Endothelial cell of umbilical vein (primary cell): ENCODE measurements around the gene C2orf76. TPM values are rescaled to one million over a fixed set of nuclear protein-coding genes. Genes with fewer than 3 reads are reported as not detected.
A peak's percentile ranks its signal among the peaks of the same experiment; 100 is the strongest.

Experiments
- Bru-seq: library from RNA; stranded (reverse); fragments of 400-500 nt; gene quantifications from one replicate; lab custom pipeline; 2021; lab: Mats Ljungman, UMichigan
- BruChase-seq, 2 experiments: library from RNA; stranded (reverse); fragments of 400-500 nt; gene quantifications; one replicate each; lab custom pipeline; 2021; lab: Mats Ljungman, UMichigan
- BruUV-seq: library from RNA; stranded (reverse); fragments of 400-500 nt; replicated peaks from 2 replicates; lab custom pipeline; 2021; lab: Mats Ljungman, UMichigan
- CTCF ChIA-PET: fragments of 300-600, 350-600 bp; sonication (Branson Sonifier 250); formaldehyde crosslinking; loops from one replicate; lab custom pipeline; 2021; ENCODE audit warnings: antibody characterized with exemption, inconsistent platforms; lab: Charles Lee
- POLR2A ChIA-PET: fragments of 300-600, 350-600 bp; sonication (Branson Sonifier 250); formaldehyde crosslinking; loops from one replicate; lab custom pipeline; 2021; ENCODE audit warnings: antibody characterized with exemption, inconsistent platforms; lab: Charles Lee
- DNase-seq: peaks from one replicate; pipeline ENCODE4 v3.0.0-alpha.2; 2011; ENCODE audit warnings: low read depth, low spot score
- FAIRE-seq: peaks from 2 replicates; lab custom pipeline; 2011; peaks lifted over from hg19 to GRCh38; lab: Jason Lieb, UNC
- H2AFZ ChIP-seq: 2 replicates; pipeline ENCODE4 v1.6.0; 2012; ENCODE audit warnings: low read depth, low read length, control low read depth, inconsistent platforms
- H3K27ac ChIP-seq: 2 replicates; pipeline ENCODE4 v1.5.1; 2011; ENCODE audit warnings: low read depth, mild to moderate bottlenecking, control low read depth, low read length, moderate library complexity; ENCODE audit not compliant: insufficient read depth
- H3K27me3 ChIP-seq, 2 experiments: 2 replicates each; pipeline versions ENCODE4 v1.6.0 to v1.6.1; 2011; ENCODE audit warnings: low read length in 2 of 2, mixed read lengths in 1 of 2; ENCODE audit not compliant: control insufficient read depth in 2 of 2, insufficient read depth in 2 of 2
- H3K36me3 ChIP-seq, 2 experiments: 2 replicates in 1 of 2; 3 replicates in 1 of 2; pipeline ENCODE4 v1.5.1; 2011; ENCODE audit warnings: low read length in 2 of 2, mild to moderate bottlenecking in 1 of 2, moderate library complexity in 1 of 2; ENCODE audit not compliant: control insufficient read depth in 2 of 2, insufficient read depth in 2 of 2; ENCODE audit errors: extremely low read depth in 1 of 2
- H3K4me1 ChIP-seq: 3 replicates; pipeline ENCODE4 v1.5.1; 2011; ENCODE audit warnings: mild to moderate bottlenecking, low read length; ENCODE audit not compliant: control insufficient read depth, insufficient read depth; ENCODE audit errors: extremely low read depth
- H3K4me2 ChIP-seq: 2 replicates; pipeline ENCODE4 v1.6.1; 2011; ENCODE audit warnings: low read length, control low read depth, mixed read lengths; ENCODE audit not compliant: insufficient read depth
- H3K4me3 ChIP-seq, 3 experiments: fragments of 200-600 bp in 1 of 3; sonication (generic), shearing (Covaris generic) in 1 of 3; replicated peaks in 1 of 3; 2 replicates each; pipeline ENCODE4 v1.5.1; 2011 to 2016; ENCODE audit warnings: control low read depth in 3 of 3, low read length in 3 of 3, mild to moderate bottlenecking in 2 of 3, inconsistent platforms in 1 of 3, low read depth in 1 of 3, moderate library complexity in 1 of 3; ENCODE audit not compliant: insufficient read depth in 1 of 3
- H3K79me2 ChIP-seq: 2 replicates; pipeline ENCODE4 v1.6.0; 2012; ENCODE audit warnings: low read length, inconsistent platforms; ENCODE audit not compliant: control insufficient read depth, insufficient read depth
- H3K9ac ChIP-seq: replicated peaks from 2 replicates; pipeline ENCODE3; 2011; ENCODE audit warnings: low read length, control low read depth; ENCODE audit not compliant: insufficient read depth; ENCODE audit errors: extremely low read depth
- H3K9me1 ChIP-seq: replicated peaks from 3 replicates; pipeline ENCODE4 v1.6.0; 2011; ENCODE audit warnings: mild to moderate bottlenecking, low read length; ENCODE audit not compliant: control insufficient read depth, insufficient read depth; ENCODE audit errors: extremely low read depth
- H3K9me3 ChIP-seq: replicated peaks from 2 replicates; pipeline ENCODE4 v1.5.1; 2012; ENCODE audit warnings: low read length, inconsistent platforms; ENCODE audit not compliant: control insufficient read depth, insufficient read depth
- H4K20me1 ChIP-seq: replicated peaks from 2 replicates; pipeline ENCODE3; 2011; ENCODE audit warnings: mild to moderate bottlenecking, low read length; ENCODE audit not compliant: control insufficient read depth, insufficient read depth; ENCODE audit errors: extremely low read depth
- CTCF ChIP-seq, 2 donors: IDR thresholded peaks; 1 replicate in 1 of 2; 2 replicates in 1 of 2; pipeline ENCODE4 v1.5.1; 2011; ENCODE audit warnings: low read length in 2 of 2, mild to moderate bottlenecking in 2 of 2, moderate library complexity in 2 of 2, control low read depth in 1 of 2, inconsistent platforms in 1 of 2, low read depth in 1 of 2; ENCODE audit not compliant: insufficient read depth in 1 of 2; ENCODE audit errors: extremely low read depth in 1 of 2
- EZH2 ChIP-seq: IDR thresholded peaks from 2 replicates; pipeline ENCODE4 v1.6.1; 2012; ENCODE audit warnings: borderline replicate concordance, low read depth, mild to moderate bottlenecking, moderate library complexity, low read length, inconsistent platforms; ENCODE audit not compliant: severe bottlenecking
- FOS ChIP-seq: IDR thresholded peaks from 2 replicates; pipeline ENCODE4 v1.6.1; 2011; ENCODE audit warnings: mild to moderate bottlenecking, low read length, moderate library complexity, borderline replicate concordance; ENCODE audit not compliant: insufficient read depth
- GATA2 ChIP-seq: IDR thresholded peaks from 2 replicates; pipeline ENCODE4 v1.7.0; 2011; ENCODE audit warnings: low read depth, mild to moderate bottlenecking, moderate library complexity, mixed read lengths, low read length; ENCODE audit not compliant: insufficient read length, insufficient read depth
- JUN ChIP-seq: IDR thresholded peaks from 2 replicates; pipeline ENCODE4 v1.6.1; 2011; ENCODE audit warnings: borderline replicate concordance, low read depth; ENCODE audit not compliant: insufficient read length, insufficient read depth
- MAX ChIP-seq: IDR thresholded peaks from 2 replicates; pipeline ENCODE4 v1.6.1; 2011; ENCODE audit not compliant: insufficient read depth, insufficient read length
- MYC ChIP-seq: IDR thresholded peaks from one replicate; pipeline ENCODE4 v1.6.1; 2011; ENCODE audit warnings: mild to moderate bottlenecking, low read depth, low read length
- POLR2A ChIP-seq: IDR thresholded peaks from 2 replicates; pipeline ENCODE4 v1.6.1; 2012; ENCODE audit warnings: low read depth, mild to moderate bottlenecking, control low read depth, low read length
- POLR2AphosphoS5 ChIP-seq: IDR thresholded peaks from 2 replicates; pipeline ENCODE4 v1.6.1; 2012; ENCODE audit warnings: low read depth, mild to moderate bottlenecking, control low read depth, low read length, moderate library complexity; ENCODE audit not compliant: insufficient read depth
- dilution Hi-C: fragments of 300-500 bp; cut with MboI; formaldehyde crosslinking; loops from one replicate; pipeline ENCODE4 v1.15.0; 2019; ENCODE audit warnings: low sequenced_read_pairs; ENCODE audit not compliant: extremely low pct_ligation_motif_present
- intact Hi-C: fragments of 100-400 bp; cut with micrococcal nuclease; formaldehyde crosslinking; loops from one replicate; pipeline ENCODE4 v1.10.0; 2022
- long read RNA-seq: library from polyadenylated mRNA; stranded (forward); transcript quantifications from one replicate; pipeline ENCODE4 v2.0.0, GENCODE V29; 2021
- polyA minus RNA-seq, 3 experiments: library from RNA; depleted of rRNA, polyadenylated mRNA; stranded (reverse); fragments of >200 nt; gene quantifications; 1 replicate in 1 of 3; 2 replicates in 2 of 3; pipeline ENCODE4 v1.2.3, GENCODE V29; 2011
- polyA plus RNA-seq, 4 experiments: library from polyadenylated mRNA; depleted of rRNA in 3 of 4; stranded (reverse) in 3 of 4; unstranded in 1 of 4; fragments of >200 nt; gene quantifications; 2 replicates each; pipeline versions ENCODE4 v1.2.1 to v1.2.3, GENCODE V29; 2011 to 2012; ENCODE audit warnings: missing spikeins in 1 of 4
- total RNA-seq: library from RNA; stranded (reverse); gene quantifications from 2 replicates; pipeline ENCODE4 v1.2.3, GENCODE V29; 2021

Gene C2orf76
- total RNA-seq (12.0 and 12.1 TPM in 2 replicates), polyA plus RNA-seq (6.0 and 7.4 TPM in 2 replicates), polyA minus RNA-seq (5.8 and 9.4 TPM in 2 replicates), Bru-seq, nascent RNA (percentile 59 among the genes with signal in this experiment), BruChase-seq, experiment 1, labeled RNA remaining after a 6-hour chase (percentile 52 among the genes with signal in this experiment), BruChase-seq, experiment 2, labeled RNA remaining after a 2-hour chase (percentile 50 among the genes with signal in this experiment)
- polyA plus RNA-seq (2011; cell fraction: cytosol; rRNA removed), result 12.1 and 12.9 TPM in 2 replicates
- polyA plus RNA-seq (2011; cell fraction: nucleus; rRNA removed), result 4.5 and 5.6 TPM in 2 replicates
- polyA plus RNA-seq (2012), result 18.6 and 26.4 TPM in 2 replicates
- not detected for polyA minus RNA-seq (2011; cell fraction: cytosol; rRNA and poly(A)+ RNA removed)
- polyA minus RNA-seq (2011; cell fraction: nucleus; rRNA and poly(A)+ RNA removed), result 8.4 and 9.9 TPM in 2 replicates
- long read RNA-seq, transcript C2orf76-201 (6 exons, 676 nt), result major isoform, 21 of 31 reads
- long read RNA-seq, partial matches to known transcripts, result 2 of 31 reads
- long read RNA-seq, other reads (novel, unspliced or antisense), result 8 of 31 reads

GRCh38 chr2:119366649-119367471 is at the start of gene C2orf76, which contains the start of gene DBI:
Gene C2orf76 (minus strand): TSS chr2:119366834. CDS start chr2:119339959, 26,875 bp downstream.
Gene DBI (plus strand): TSS chr2:119366977. CDS start chr2:119367052, 75 bp downstream.
- H3K27ac ChIP-seq, result peak within 1 kb of the TSS; percentile 63
- peak; percentile 99 for FAIRE-seq

More at GRCh38 chr2:119366649-119367471, at the start of gene C2orf76, which contains the start of gene DBI:
- H3K4me3 ChIP-seq, result peak within 1 kb of the TSS; percentile 66 to 86 (median 73)
- dilution Hi-C loops (no loop called here), intact Hi-C loops (loop anchor here (2.0 to 10.0 kb wide), 2 partner anchors 112 to 144 kb away; partner anchors contain the start of gene STEAP3)
- CTCF ChIA-PET, result interaction anchor here (1.1 to 1.7 kb wide), 4 partner anchors 16 to 485 kb away, joined by 3 to 4 read pairs (median 3); no protein-coding TSS in a partner anchor
- peak within 1 kb of the TSS; percentile 96 for H3K4me2 ChIP-seq
- no peaks in the 10 kb centered on the region for H3K27me3 ChIP-seq
- BruUV-seq, result no TSS peak
- TF ChIP-seq POLR2AphosphoS5, result peak; percentile 87
- no peak for TF ChIP-seq MYC
- TF ChIP-seq EZH2, result no peak
- no peak for TF ChIP-seq CTCF (IDR thresholded peaks at IDR 0.05; ENCODE audit: extremely low read depth in 1 of 2, insufficient read depth in 1 of 2, low read depth in 1 of 2, low read length in 2 of 2)
- no peak for TF ChIP-seq JUN
- no peak for TF ChIP-seq GATA2
- peak; percentile 89 for TF ChIP-seq POLR2A
- no peak for TF ChIP-seq FOS
- peak; percentile 90 for TF ChIP-seq MAX
- peaks cover 2% of the 10 kb centered on the region for H4K20me1 ChIP-seq
- H3K36me3 ChIP-seq, result peaks cover 17 to 19% of the 10 kb centered on the region in 2 experiments
- peak; percentile 95 for DNase-seq
- no peaks in the 10 kb centered on the region for H3K9me3 ChIP-seq
- H3K9me1 ChIP-seq, result no peaks in the 10 kb centered on the region
- H3K9ac ChIP-seq, result peak within 1 kb of the TSS; percentile 79
- H3K4me1 ChIP-seq, result peaks cover 21% of the 10 kb centered on the region
- H2AFZ ChIP-seq, result peak within 1 kb of the TSS; percentile 96
- H3K79me2 ChIP-seq, result peaks cover 29% of the 10 kb centered on the region
- POLR2A ChIA-PET, result interaction anchor here (0.6 kb wide), 1 partner anchor 393 kb away, joined by 3 read pairs; the partner anchor contains the start of gene PTPN4
